CD4-positive, alpha-beta T cell (primary cell): ENCODE measurements around the gene ENOX2. TPM values are rescaled to one million over a fixed set of nuclear protein-coding genes. Genes with fewer than 3 reads are reported as not detected.

ENCODE experiments used
- ATAC-seq: fragments of 200-7000 bp; cut with Tn5 transposase; one replicate; pipeline ENCODE4 v1.10.0; 2022; ENCODE audit warnings: mild to moderate bottlenecking; ENCODE audit not compliant: poor library complexity
- CTCF ChIA-PET: fragments of 350-600 bp; sonication (Branson Sonifier 250); formaldehyde crosslinking; loops from one replicate; lab custom pipeline; 2021; ENCODE audit warnings: antibody characterized with exemption, inconsistent platforms; lab: Charles Lee
- POLR2A ChIA-PET: fragments of 350-600 bp; sonication (Branson Sonifier 250); formaldehyde crosslinking; loops from one replicate; lab custom pipeline; 2021; ENCODE audit warnings: antibody characterized with exemption, inconsistent platforms; lab: Charles Lee
- DNase-seq, 14 experiments: peaks; one replicate each; pipeline ENCODE4 v3.0.0-alpha.2; 2013 to 2020; ENCODE audit warnings: mixed read lengths in 2 of 14
- H3K27ac ChIP-seq, 2 donors: one replicate each; pipeline versions ENCODE4 v1.5.1 to v1.7.0; 2013; ENCODE audit warnings: low read length in 2 of 2, low read depth in 1 of 2, mild to moderate bottlenecking in 1 of 2
- H3K27me3 ChIP-seq, 2 experiments: 1 replicate in 1 of 2; 2 replicates in 1 of 2; pipeline versions ENCODE4 v1.6.1 to v1.7.0; 2013; ENCODE audit warnings: low read length in 2 of 2, control low read depth in 1 of 2, mild to moderate bottlenecking in 1 of 2, moderate library complexity in 1 of 2; ENCODE audit not compliant: insufficient read depth in 2 of 2, control insufficient read depth in 1 of 2
- H3K36me3 ChIP-seq: one replicate; pipeline ENCODE4 v1.6.1; 2013; ENCODE audit warnings: low read length, control low read depth; ENCODE audit not compliant: insufficient read depth
- H3K4me1 ChIP-seq: one replicate; pipeline ENCODE4 v1.6.1; 2013; ENCODE audit warnings: low read length, control low read depth; ENCODE audit not compliant: insufficient read depth
- H3K4me3 ChIP-seq: one replicate; pipeline ENCODE4 v1.5.1; 2013; ENCODE audit warnings: mild to moderate bottlenecking, low read length, moderate library complexity
- H3K9me3 ChIP-seq, 2 experiments: 1 replicate in 1 of 2; 2 replicates in 1 of 2; pipeline versions ENCODE4 v1.6.1 to v1.7.0; 2013; ENCODE audit warnings: low read length in 2 of 2, mild to moderate bottlenecking in 2 of 2, control low read depth in 1 of 2, moderate library complexity in 1 of 2; ENCODE audit not compliant: control insufficient read depth in 1 of 2, insufficient read depth in 1 of 2
- H3K27ac Mint-ChIP-seq: one replicate; pipeline ENCODE4 v1.8.0; 2020; ENCODE audit warnings: mixed read lengths
- H3K27me3 Mint-ChIP-seq: one replicate; pipeline ENCODE4 v1.8.0; 2021; ENCODE audit warnings: mixed read lengths
- H3K36me3 Mint-ChIP-seq: one replicate; pipeline ENCODE4 v1.8.0; 2021; ENCODE audit warnings: low read depth, mixed read lengths
- H3K4me1 Mint-ChIP-seq: one replicate; pipeline ENCODE4 v1.8.0; 2021; ENCODE audit warnings: low read depth, mixed read lengths
- H3K4me3 Mint-ChIP-seq: one replicate; pipeline ENCODE4 v1.8.0; 2020; ENCODE audit warnings: mild to moderate bottlenecking, mixed read lengths
- H3K9me3 Mint-ChIP-seq: one replicate; pipeline ENCODE4 v1.8.0; 2020; ENCODE audit warnings: mixed read lengths
- CTCF ChIP-seq: fragments of 200-600 bp; IDR thresholded peaks from one replicate; pipeline ENCODE4 v1.8.0; 2022; ENCODE audit warnings: antibody characterized with exemption, mild to moderate bottlenecking
- intact Hi-C, 2 experiments: fragments of 100-400 bp; cut with DNase I in 1 of 2; cut with micrococcal nuclease in 1 of 2; formaldehyde crosslinking; loops; one replicate each; pipeline versions ENCODE4 v1.15.1 to v1.9.0; 2023 to 2025; cut with DNase I, micrococcal nuclease
- total RNA-seq, 174 experiments: library from RNA in 2 of 174; stranded (reverse) in 2 of 174; gene quantifications; one replicate each; pipeline ENCODE4 v1.2.3 and lab custom pipeline; 2021 to 2026

The ENOX2 gene
- total RNA-seq, 2 experiments from 2014 or later = 4.0 to 6.5 TPM

- DNase-seq = no peak
Measured at GRCh38 chrX:130604882-130605281, 298.1 kb downstream of the ENOX2 start.

GRCh38 chrX:130594453-130594916, 308.5 kb downstream of the ENOX2 start:
- Histone ChIP-seq H3K36me3 (no peaks in the 10 kb centered on the region), H3K27ac (no peak overlapping the region), H3K9me3 (no peaks in the 10 kb centered on the region), H3K27me3 (no peaks in the 10 kb centered on the region), H3K4me3 (no peak overlapping the region), H3K4me1 (no peaks in the 10 kb centered on the region)
- no peaks in the 10 kb centered on the region for H3K4me1 Mint-ChIP-seq
- POLR2A ChIA-PET = no interaction called here
- no peak overlapping the region for H3K4me3 Mint-ChIP-seq
- H3K27me3 Mint-ChIP-seq = peaks cover 4% of the 10 kb centered on the region
- ATAC-seq (no peak), DNase-seq (no peak)
- H3K36me3 Mint-ChIP-seq = no peaks in the 10 kb centered on the region
- H3K9me3 Mint-ChIP-seq = no peaks in the 10 kb centered on the region
- no peak for TF ChIP-seq CTCF
- H3K27ac Mint-ChIP-seq = no peak overlapping the region
- CTCF ChIA-PET = no interaction called here
- intact Hi-C loops = no loop called here

More at GRCh38 chrX:130604882-130605281, 298.1 kb downstream of the ENOX2 start:
- ATAC-seq = no peak
- intact Hi-C loops = no loop called here
- Histone ChIP-seq H3K36me3 (no peaks in the 10 kb centered on the region), H3K4me1 (no peaks in the 10 kb centered on the region), H3K27me3 (no peaks in the 10 kb centered on the region), H3K27ac (no peak overlapping the region), H3K4me3 (no peak overlapping the region), H3K9me3 (no peaks in the 10 kb centered on the region)
- no peaks in the 10 kb centered on the region for H3K27me3 Mint-ChIP-seq
- no peak overlapping the region for H3K27ac Mint-ChIP-seq
- H3K9me3 Mint-ChIP-seq = no peaks in the 10 kb centered on the region
- H3K36me3 Mint-ChIP-seq = no peaks in the 10 kb centered on the region
- TF ChIP-seq CTCF = no peak
- H3K4me1 Mint-ChIP-seq = no peaks in the 10 kb centered on the region
- POLR2A ChIA-PET = no interaction called here
- CTCF ChIA-PET = no interaction called here
- H3K4me3 Mint-ChIP-seq = no peak overlapping the region

- no peaks in the 10 kb centered on the region for H3K9me3 ChIP-seq
- ChIA-PET CTCF (no interaction called here), POLR2A (no interaction called here)
- DNase-seq (no peak), ATAC-seq (no peak)
- no peaks in the 10 kb centered on the region for H3K9me3 Mint-ChIP-seq
- no peak overlapping the region for H3K4me3 ChIP-seq
- no peaks in the 10 kb centered on the region for H3K4me1 ChIP-seq
- peaks cover 4% of the 10 kb centered on the region for H3K27me3 Mint-ChIP-seq
- H3K27ac Mint-ChIP-seq = no peak overlapping the region
- H3K4me3 Mint-ChIP-seq = no peak overlapping the region
- no peak overlapping the region for H3K27ac ChIP-seq
- H3K27me3 ChIP-seq = no peaks in the 10 kb centered on the region
- TF ChIP-seq CTCF = no peak
- H3K36me3 Mint-ChIP-seq = no peaks in the 10 kb centered on the region
- no peaks in the 10 kb centered on the region for H3K4me1 Mint-ChIP-seq
- intact Hi-C loops = no loop called here
- no peaks in the 10 kb centered on the region for H3K36me3 ChIP-seq
Measured at GRCh38 chrX:130593911-130594310, 309.1 kb downstream of the ENOX2 start.
